Embryonic facial prominence (tissue), 1 donor: ENCODE measurements around the gene NHS.

Experiments used
- DNase-seq: peaks from one replicate; pipeline ENCODE4 v3.0.0-alpha.2; 2016; ENCODE audit errors: extremely low spot score

The NHS gene

DNA sequence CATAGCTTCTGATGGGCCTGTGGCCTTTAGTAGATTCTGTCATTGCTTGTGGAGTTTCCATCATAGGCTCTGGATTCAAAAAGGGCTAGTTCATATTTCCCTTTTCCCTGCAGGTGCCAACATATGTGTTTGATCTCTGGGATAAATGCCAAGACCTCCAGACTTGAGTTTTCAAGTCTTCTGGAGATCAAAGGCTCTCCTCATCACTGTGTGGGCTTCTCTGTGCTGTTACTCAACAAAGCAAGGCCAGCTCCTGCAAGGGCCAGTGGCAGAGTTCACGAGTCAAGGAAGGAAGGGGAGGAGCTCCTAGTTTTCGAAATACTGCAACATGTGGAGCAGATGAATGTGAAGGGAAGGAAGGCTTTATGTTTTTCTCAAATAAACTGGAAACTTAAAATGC is 299.6 kb downstream of the NHS start:
- DNase-seq: no peak

DNA sequence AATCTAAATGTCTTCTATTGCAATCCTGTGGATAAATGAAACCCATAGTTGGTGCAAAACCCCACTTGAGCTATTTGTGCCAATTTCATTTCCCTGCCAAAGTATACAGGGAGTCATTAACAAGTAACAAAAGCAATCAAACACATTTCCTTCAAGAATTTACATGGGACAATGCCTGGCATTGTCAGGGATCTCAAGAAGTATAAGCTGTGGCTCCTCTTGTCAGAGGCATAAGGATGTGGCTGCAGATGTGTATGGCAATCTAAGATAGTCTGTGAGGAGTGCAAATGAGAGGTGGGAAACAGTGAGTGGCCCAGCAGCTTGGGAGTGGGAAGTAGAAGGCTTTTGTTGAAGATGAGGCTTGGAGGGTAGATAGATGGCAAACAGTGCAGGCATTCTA is 304.3 kb downstream of the NHS start:
- no peak for DNase-seq

DNA sequence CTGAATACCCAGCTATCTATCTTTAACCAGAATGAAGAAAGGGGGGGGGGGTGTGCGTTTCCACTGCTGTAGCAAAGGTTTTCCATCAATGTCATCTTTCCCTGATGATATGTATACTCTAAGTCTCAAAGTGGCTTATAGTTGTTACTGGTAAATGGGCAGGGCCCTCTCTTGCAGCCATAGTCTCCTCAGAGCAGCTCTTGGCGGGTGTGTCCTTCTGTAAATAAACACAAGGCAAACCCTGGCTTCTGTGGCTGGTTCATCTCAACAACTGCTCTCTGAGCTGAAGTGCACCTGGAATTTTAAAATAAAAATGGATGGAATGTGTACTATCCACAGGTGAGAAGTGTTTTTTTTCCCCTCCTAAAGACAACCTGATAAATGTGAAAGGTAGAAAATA is 304.8 kb downstream of the NHS start:
- no peak for DNase-seq

DNA sequence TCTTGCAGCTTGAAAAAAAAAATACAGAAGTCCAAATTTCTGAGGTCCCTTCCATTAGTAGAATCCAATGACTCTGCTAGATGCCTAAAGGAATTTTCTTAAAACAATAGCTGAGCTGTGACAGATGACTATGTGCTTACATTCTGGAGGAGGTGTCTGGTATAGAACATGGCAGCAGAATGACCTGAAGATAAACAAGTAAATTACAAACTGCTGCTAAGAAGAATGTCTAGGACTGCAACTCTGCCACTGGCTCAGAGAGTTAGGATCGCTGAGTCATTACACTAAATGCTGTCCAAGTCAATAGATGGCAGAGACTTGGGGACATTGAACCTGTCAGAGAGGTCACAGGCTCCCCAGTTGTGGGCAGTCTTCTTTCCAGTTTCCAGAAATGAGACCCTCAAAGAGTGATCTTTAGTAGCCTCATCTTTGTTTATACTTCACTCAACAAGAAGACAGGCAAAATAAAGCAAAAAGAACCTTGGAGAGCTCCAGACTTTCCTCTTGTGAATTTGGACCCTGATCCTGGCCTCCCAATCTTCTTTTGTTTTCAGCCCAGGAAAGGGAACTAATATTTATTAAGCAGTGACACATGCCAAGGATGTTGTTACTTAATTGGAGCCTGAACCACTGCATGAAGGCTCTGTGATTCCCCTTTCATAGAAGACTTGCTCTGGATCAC is 305.9 kb downstream of the NHS start:
- DNase-seq: no peak

DNA sequence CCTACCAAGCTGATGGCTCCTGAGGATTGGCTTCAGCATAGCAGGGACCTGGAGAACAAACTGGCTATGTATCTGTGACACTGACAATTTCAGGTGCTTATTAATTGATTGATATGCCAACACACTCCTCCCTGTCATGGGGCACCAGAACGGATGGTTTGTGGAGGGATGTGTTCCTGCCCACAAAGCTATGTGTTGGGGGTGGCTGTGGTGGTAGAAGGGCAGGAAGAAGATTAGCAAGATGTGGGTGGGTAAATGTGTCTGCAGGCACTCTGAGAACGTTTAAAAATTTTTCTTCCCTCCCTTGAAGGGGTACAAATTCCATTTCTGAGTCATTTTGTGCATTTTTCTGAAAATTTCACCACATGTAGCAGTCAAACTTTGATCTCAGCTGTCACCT is 307.3 kb downstream of the NHS start:
- no peak for DNase-seq

DNA sequence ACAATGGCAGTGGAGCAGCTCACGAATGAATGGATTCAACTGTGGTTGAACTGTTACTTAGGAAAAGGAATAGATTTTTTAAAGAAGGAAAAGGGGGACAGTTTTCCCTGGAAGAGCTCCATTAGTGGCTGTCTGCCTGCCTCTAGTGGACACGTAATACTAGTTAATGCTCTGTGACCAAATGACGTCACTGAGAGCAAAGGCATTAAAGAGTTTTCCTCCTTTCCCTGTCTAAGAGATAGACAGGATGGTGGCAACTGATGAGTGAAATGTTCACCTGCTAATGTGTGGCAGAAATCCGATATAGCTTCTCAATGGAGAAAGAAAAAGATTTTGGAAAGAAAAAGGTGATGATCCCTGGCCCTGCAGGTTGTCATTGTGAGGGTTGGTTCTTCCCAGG is 310.0 kb downstream of the NHS start:
- DNase-seq: no peak

DNA sequence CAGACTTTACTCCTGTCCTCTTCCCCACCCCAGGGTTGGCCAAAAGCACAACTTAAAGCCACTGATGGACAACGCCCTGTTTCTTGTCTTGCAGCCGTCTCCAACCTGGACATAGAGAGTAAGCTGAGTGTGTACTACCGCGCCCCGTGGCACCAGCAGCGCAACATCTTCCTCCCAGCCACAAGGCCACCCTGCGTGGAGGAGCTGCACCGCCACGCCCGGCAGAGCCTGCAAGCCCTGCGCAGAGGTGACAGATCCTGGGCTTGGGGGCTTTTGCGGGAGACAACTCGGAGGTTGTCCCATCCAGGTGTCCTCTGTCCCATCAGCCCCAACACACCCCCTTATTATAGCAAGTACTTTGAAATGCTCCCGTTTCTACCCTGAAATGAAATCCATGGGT is 312.6 kb downstream of the NHS start:
- DNase-seq: no peak

DNA sequence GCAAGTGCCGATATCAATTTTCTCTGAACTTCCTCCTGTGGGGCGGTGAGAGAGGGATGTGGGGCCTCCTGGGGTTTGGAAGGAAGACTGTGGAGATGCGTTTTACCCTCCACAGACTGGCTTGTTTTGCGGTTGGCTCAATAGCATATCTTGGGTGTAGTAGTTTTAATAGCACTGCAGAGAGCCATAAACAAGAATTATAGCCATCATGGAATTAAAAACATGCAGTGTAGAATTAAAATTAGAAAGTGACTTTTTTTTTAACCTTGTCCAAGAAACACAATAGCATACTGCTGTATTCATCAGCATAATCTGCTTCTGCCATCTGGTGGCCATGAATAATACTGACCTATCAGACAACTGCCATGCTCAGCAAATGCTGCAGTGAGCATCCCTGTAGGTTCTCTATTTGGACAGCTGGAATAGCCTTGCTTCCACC is 315.0 kb downstream of the NHS start:
- DNase-seq: peak; percentile 9

DNA sequence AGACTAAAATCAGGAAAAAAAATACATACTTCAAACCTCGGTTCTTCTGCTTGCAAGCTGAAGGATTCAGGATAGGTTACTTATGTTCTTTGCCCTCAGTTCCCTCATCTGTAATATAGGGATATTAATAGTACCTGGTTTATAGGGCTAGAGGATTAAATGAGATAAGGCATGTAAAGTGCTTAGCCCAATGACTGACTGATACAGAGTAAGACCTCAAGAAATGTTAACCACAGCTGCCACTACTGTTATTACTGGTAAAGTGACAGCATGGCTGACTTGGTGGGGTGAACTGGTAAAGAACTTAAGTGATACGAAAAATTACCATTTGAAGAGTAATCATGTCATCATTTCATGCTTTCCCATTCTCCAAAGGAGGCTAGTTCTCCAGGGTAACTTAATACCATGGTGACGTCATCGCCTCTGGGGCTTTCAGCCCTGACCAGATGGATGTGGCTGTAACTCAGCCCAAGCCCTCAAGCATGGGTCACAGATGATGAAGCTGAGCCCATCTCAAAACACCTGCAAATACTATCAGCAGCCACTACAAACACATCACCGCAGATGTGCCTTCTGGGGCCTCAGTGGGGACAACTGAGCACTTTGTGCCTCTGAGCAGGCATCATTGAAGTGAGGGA is 317.8 kb downstream of the NHS start:
- no peak for DNase-seq

DNA sequence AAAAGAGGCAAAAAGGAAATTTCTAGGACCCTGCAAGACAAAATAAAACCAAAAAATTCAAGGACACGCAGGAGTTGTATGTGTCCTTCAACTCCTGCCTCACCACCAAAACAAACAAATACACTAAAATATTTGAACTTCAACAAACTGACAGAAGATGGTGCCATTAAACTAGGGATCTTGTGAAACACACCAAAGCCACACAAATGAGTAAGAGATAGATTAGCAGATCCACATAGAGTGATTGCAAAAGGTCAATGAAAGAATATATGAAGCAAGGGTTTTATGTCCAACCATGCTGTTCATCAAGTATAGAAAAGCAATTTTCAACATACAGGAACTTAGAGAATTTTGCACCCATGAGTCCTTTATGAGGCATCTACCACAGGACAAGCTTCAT is 322.2 kb downstream of the NHS start:
- DNase-seq: no peak

DNA sequence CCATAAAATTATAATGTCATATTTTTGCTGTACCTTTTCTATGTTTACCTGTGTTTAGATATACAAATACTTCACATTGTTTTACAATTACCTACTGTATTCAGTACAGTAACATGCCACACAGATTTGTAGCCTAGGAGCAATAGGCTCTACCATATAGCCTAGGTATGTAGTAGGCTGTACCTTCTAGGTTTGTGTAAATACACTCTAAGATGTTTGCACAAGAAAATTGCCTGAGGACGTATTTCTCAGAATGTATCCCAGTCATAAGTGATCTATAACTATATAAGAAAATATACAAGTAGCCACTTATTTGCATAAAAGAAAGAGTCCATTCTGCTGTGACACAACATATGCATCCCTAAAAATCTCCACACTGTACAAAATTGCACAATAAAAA is 326.0 kb downstream of the NHS start:
- no peak for DNase-seq

DNA sequence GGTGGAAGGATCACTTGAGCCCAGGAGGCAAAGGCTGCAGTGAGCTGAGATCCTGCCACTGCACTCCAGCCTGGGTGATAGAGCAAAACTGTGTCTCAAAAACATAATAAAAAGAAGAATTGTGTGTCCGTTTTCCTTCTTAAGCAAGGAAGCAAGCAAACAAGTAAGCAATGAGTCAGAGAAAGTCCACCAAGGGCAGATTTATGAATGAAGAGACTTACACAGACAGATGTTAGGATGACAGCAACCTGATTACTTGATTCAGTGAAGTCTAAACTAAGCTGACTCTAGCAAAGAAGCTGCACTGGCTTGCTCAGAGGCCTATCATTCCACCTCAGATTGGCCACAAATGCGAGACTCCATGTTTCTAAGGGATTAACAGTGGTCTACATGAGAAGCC is 328.2 kb downstream of the NHS start:
- no peak for DNase-seq

DNA sequence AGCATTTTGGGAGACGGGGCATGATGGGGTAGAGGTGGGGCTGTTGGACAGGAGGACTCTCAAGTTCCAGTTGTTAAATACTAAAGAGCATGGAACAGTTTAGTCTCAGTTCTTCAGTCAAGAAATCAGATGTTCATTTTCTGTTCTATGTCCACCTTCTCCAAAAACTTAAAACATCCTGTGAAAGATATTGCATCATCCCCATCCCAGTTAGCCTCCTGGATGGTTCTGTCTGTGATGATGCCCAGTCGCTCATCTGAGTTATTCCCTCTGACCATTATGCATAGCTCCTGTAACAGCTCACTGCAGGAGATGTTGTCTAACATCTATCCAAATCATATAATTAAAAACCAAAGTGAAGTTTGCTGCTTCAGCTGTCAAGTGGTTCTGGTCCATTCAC is 330.2 kb downstream of the NHS start:
- no peak for DNase-seq

DNA sequence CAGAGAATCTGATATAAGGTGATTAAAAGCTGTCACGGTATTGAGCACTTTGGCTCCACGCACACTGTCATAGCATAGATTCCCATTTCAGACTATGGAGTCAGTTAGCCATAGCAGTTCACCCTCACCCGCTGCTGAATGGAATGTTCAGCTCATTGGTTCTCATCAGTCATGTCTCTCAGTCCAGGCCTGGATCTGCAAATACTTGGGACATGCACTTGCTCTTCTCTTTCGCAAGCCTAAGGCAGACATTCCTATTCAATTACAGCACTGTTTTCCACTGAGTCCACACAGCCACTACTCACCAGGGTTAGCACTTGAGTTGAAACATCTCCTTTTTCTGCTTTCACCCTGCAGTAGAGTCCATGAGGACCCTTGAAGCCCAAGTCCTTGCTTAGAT is 331.7 kb downstream of the NHS start:
- no peak for DNase-seq

DNA sequence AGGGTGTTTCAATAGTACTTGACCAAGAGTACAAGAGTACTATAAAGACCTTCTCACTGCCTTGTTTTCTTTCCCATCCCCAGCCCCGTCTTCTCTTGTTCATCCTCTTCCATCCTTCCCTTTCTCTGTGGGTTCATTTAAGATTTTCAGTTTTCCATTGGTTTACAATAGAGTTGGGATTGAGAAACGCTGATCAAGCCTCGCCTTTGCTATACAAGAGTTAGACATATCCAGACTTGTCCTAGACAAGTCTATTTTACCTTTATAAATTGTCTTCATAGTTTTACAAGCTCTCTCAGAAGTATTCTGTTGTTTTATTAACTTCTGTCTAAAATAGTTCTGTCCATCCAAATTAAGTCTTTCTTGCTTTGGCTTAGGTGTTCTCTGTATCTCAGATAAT is 332.7 kb downstream of the NHS start:
- no peak for DNase-seq

DNA sequence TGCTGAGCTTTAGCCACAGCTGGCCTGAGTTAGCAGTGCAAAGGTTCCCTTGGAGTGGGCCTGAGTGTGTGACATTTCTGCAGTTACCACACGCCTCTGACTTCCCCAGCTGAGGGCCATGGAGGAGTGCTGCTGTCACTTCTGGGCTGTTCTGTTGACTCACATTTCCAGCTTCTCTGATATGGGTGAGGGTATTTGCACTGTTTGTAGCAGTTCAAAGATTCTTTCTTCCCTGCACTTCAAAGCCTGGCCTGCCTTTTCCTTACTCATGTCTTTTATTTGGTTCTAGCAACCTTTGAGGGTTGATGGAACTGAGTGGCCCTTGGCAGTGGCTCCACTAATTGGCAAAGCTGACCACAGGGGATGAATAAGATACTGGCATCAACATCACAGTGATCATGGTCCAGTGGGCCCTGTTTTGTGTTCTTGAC is 335.9 kb downstream of the NHS start:
- no peak for DNase-seq

DNA sequence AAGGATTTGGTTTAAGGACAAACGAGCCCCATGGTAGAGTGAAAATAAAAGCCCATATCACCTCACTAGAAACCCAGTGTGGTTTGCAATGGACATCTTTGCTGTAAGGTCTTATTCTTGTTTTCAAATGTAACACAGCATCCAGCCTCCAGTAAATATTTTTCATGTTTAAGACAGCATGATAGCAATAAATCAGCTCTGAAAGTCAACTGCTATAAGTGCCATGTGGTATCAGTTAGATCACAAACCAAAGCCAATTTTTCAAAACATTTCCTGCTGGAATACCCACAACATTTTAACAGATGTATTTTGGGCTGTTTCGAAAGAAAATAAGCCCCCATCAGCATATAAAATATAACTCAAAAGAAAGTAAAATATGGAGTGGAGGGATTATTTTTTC is 338.3 kb downstream of the NHS start:
- DNase-seq: no peak

DNA sequence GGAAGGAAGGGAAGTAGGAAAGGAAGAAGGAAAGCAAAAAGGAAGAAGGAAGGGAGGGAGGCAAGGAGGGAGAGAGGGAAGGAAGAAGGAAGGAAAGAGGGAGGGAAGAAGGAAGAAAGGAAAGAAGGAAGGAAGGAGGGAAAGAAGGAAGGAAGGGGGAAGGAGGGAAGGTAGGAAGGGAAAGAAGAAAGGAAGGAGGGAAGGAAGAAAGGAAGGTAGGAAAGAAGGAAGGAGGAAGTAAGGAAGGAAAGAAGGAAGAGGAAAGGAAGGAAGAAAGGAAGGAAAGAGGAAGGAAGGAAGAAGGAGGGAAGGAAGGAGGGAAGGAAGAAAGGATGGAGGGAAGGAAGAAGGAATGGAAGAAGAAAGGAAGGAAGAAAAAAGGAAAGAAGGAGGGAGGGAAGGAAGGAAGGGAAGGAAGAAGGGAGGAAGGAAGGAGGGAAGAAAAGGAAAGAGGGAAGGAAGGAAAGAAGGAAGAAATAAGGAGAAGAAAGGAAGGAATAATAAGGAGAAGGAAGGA is 343.7 kb downstream of the NHS start:
- no peak for DNase-seq

DNA sequence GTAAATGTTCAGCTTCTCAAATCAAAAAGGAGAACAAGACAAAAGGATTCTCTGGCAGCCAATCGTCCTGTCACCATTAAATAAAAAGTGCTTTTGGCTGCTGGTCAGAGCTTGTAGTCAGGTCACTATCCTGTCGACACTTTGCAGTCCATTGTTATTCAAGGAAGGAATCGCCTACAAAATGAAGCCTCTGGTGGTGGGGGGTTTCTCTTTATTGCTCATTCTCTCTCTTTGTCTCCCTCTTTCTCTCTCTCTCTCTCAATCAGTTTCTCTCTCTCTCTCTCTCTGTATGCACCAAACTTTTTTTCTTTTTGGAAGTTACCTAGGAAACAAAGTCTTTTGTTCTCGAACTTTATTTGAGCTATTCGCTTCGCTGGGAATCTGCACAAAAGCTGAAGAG is 344.7 kb downstream of the NHS start:
- no peak for DNase-seq

DNA sequence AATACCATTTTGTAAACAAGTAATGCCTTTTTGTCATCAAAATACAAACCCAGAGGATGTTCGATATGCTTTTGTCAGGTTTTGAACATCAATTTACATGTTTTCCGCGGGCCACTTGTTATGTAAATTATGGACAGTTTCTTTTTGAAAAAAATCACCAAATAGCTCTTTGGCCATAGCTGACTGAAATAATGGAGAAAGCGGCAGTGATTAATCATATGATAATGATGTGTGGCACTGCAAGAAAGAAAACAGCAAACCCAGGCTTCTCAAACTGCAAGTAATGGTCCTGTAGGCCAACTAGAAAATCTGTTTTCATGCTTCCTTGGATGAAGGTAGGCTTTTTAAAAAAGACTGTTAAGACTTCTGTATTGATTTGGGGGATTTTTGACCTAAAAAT is 346.7 kb downstream of the NHS start:
- DNase-seq: no peak

DNA sequence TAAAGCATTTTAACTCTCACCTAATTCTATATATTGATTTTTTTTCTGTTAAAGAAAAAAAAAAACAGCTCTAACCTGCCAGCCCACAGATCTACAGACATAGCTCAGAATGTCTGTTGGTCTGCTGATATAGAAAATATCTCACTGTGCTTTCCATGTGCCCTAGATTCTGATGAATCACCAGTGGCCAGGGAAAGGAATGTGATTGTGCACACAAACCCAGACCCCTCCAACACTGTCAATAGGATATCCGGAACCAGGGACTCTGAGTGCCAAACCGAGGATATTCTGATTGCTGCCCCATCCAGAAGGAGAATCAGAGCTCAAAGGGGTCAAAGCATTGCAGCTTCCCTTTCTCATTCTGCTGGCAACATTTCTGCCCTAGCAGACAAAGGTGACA is 350.2 kb downstream of the NHS start:
- no peak for DNase-seq

DNA sequence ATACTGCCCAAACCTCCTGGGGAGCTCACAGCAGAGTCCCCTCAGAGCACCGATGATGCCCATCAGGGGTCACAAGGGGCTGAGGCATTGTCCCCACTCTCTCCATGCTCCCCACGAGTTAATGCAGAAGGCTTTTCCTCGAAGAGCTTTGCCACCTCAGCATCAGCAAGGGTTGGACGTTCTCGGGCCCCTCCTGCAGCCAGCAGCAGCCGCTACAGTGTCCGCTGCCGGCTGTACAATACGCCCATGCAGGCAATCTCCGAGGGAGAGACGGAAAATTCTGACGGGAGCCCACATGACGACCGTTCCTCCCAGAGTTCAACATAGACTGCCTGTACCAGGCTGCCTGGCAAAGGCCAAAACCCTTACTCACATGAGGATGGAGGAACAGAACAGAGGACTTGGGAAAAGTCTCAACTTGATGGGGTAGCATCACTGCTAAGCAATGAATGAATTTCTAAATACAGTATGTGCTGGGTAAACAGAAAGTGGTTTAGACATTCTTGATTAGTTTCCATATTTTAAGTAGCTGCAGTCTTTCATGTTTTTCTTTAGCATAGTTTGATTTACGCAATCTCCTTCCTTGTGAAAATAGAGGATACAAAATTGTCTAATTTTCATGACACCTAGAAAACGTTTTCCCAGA is 357.3 kb downstream of the NHS start:
- DNase-seq: no peak

DNA sequence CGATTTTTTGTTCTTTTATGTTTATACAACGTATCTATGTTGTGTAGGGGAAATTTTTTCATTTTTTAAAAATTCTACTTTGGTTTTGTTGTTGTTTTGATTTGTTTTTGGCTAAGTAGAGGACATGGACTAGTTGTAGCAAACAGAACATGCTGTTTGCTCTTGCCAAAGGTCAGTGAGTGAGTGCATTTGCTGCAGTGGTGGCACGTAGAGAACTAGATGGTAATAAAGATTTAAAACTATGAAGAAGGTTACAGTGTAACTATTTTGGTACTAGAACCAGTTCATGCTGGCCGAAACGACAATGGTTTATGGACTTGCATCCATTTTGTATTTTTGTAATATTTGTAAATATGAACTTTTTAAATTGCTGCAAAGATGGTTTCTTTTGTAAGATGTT is 360.4 kb downstream of the NHS start:
- DNase-seq: no peak
